WTC11 (cell line): ENCODE results near the gene SLC25A22. TPM values are rescaled to one million over a fixed set of nuclear protein-coding genes. Genes with fewer than 3 reads are reported as not detected.

Experiments used
- ATAC-seq: fragments of 200-7000 bp; cut with Tn5 transposase; 2 replicates; pipeline ENCODE4 v1.10.0; 2021; ENCODE audit warnings: mild to moderate bottlenecking, moderate library complexity
- CTCF ChIA-PET: fragments of 300-600 bp; sonication (Branson Sonifier 250); formaldehyde crosslinking; loops from one replicate; lab custom pipeline; 2021; ENCODE audit warnings: antibody characterized with exemption; lab: Charles Lee
- POLR2A ChIA-PET: fragments of 350-600 bp; sonication (Branson Sonifier 250); formaldehyde crosslinking; loops from one replicate; lab custom pipeline; 2021; ENCODE audit warnings: antibody characterized with exemption; lab: Charles Lee
- DNase-seq: peaks from one replicate; pipeline ENCODE4 v3.0.0; 2021; ENCODE audit warnings: low spot score
- H3K27ac Mint-ChIP-seq: 2 replicates; pipeline ENCODE4 v1.8.0; 2021; ENCODE audit warnings: mixed read lengths
- H3K27me3 Mint-ChIP-seq: 2 replicates; pipeline ENCODE4 v1.8.0; 2021; ENCODE audit warnings: low read depth, mild to moderate bottlenecking, moderate library complexity, mixed read lengths
- H3K36me3 Mint-ChIP-seq: 2 replicates; pipeline ENCODE4 v1.8.0; 2021; ENCODE audit warnings: mixed read lengths
- H3K4me1 Mint-ChIP-seq: 2 replicates; pipeline ENCODE4 v1.8.0; 2022; ENCODE audit warnings: mixed read lengths
- H3K4me3 Mint-ChIP-seq: 2 replicates; pipeline ENCODE4 v1.8.0; 2021; ENCODE audit warnings: mild to moderate bottlenecking, moderate library complexity, mixed read lengths
- H3K9me3 Mint-ChIP-seq: 2 replicates; pipeline ENCODE4 v1.8.0; 2021; ENCODE audit warnings: mixed read lengths
- E2F4 ChIP-seq: sonication (generic); formaldehyde crosslinking; IDR thresholded peaks from 2 replicates; pipeline ENCODE4 v1.8.1; 2022; ENCODE audit warnings: low read depth, mild to moderate bottlenecking, moderate library complexity, missing genetic modification reagents, borderline replicate concordance
- ESRRA ChIP-seq: sonication (generic); formaldehyde crosslinking; IDR thresholded peaks from 2 replicates; pipeline ENCODE4 v1.8.1; 2022; ENCODE audit warnings: mild to moderate bottlenecking, missing genetic modification reagents, borderline replicate concordance
- ETV6 ChIP-seq: sonication (generic); formaldehyde crosslinking; IDR thresholded peaks from 2 replicates; pipeline ENCODE4 v1.8.1; 2022; ENCODE audit warnings: mild to moderate bottlenecking, missing genetic modification reagents
- GTF2I ChIP-seq: fragments of 250-450 bp; sonication (Bioruptor Pico); conservative IDR thresholded peaks from 2 replicates; pipeline ENCODE4 v1.4.0; 2021; ENCODE audit warnings: mild to moderate bottlenecking
- HMGA2 ChIP-seq: fragments of 250-450 bp; sonication (Bioruptor Pico); IDR thresholded peaks from 2 replicates; pipeline ENCODE4 v1.4.0; 2021; ENCODE audit warnings: mild to moderate bottlenecking, moderate library complexity
- JAZF1 ChIP-seq: fragments of 250-450 bp; sonication (Bioruptor Pico); IDR thresholded peaks from 2 replicates; pipeline ENCODE4 v1.9.0; 2021; ENCODE audit warnings: moderate library complexity, mild to moderate bottlenecking, inconsistent platforms
- KAT7 ChIP-seq: sonication (generic); formaldehyde crosslinking; IDR thresholded peaks from 2 replicates; pipeline ENCODE4 v1.8.1; 2023; ENCODE audit warnings: missing genetic modification reagents, mild to moderate bottlenecking, borderline replicate concordance
- MAX ChIP-seq: sonication (generic); formaldehyde crosslinking; IDR thresholded peaks from 2 replicates; pipeline ENCODE4 v1.8.0; 2022; ENCODE audit warnings: mild to moderate bottlenecking, missing genetic modification reagents
- NFYB ChIP-seq: sonication (generic); formaldehyde crosslinking; conservative IDR thresholded peaks from 2 replicates; pipeline ENCODE4 v1.8.0; 2022; ENCODE audit warnings: low read depth, missing genetic modification reagents
- NR1H2 ChIP-seq: sonication (generic); formaldehyde crosslinking; IDR thresholded peaks from 2 replicates; pipeline ENCODE4 v1.9.0; 2021; ENCODE audit warnings: mild to moderate bottlenecking, moderate library complexity, missing genetic modification reagents
- PRRX2 ChIP-seq: fragments of 250-450 bp; sonication (Bioruptor Pico); IDR thresholded peaks from 2 replicates; pipeline ENCODE4 v1.8.0; 2021; ENCODE audit warnings: mild to moderate bottlenecking
- STAT6 ChIP-seq: sonication (generic); formaldehyde crosslinking; conservative IDR thresholded peaks from 2 replicates; pipeline ENCODE4 v1.8.1; 2023; ENCODE audit warnings: mild to moderate bottlenecking, low read depth, missing genetic modification reagents, moderate library complexity
- TCF7 ChIP-seq: sonication (generic); formaldehyde crosslinking; IDR thresholded peaks from 2 replicates; pipeline ENCODE4 v1.8.0; 2022; ENCODE audit warnings: mild to moderate bottlenecking, low read depth, missing genetic modification reagents, moderate library complexity
- USF2 ChIP-seq: sonication (generic); formaldehyde crosslinking; IDR thresholded peaks from 2 replicates; pipeline ENCODE4 v1.8.1; 2023; ENCODE audit warnings: mild to moderate bottlenecking, missing genetic modification reagents, moderate library complexity
- ZMAT4 ChIP-seq: fragments of 250-450 bp; sonication (Bioruptor Pico); IDR thresholded peaks from 2 replicates; pipeline ENCODE4 v1.9.0; 2021; ENCODE audit warnings: mild to moderate bottlenecking
- ZNF425 ChIP-seq: fragments of 250-450 bp; sonication (Bioruptor Pico); conservative IDR thresholded peaks from 2 replicates; pipeline ENCODE4 v1.9.0; 2021; ENCODE audit warnings: mild to moderate bottlenecking
- total RNA-seq: library from RNA; stranded (reverse); gene quantifications from 3 replicates; pipeline ENCODE4 v1.2.3, GENCODE V29; 2021
- TF ChIP-seq, protein P1 (sequence below): fragments of 200-600 bp; IDR thresholded peaks from 2 replicates; pipeline ENCODE4 v1.8.0; 2022; ENCODE audit warnings: antibody characterized with exemption
- TF ChIP-seq, protein P2 (sequence below): sonication (generic); formaldehyde crosslinking; IDR thresholded peaks from 2 replicates; pipeline ENCODE4 v1.8.1; 2023; ENCODE audit warnings: mild to moderate bottlenecking, missing genetic modification reagents
- TF ChIP-seq, protein P3 (sequence below): sonication (generic); formaldehyde crosslinking; IDR thresholded peaks from 2 replicates; pipeline ENCODE4 v1.8.0; 2022; ENCODE audit warnings: missing genetic modification reagents

SLC25A22 gene
- total RNA-seq, 1 experiment from 2014 or later = 44.8 TPM

- no peak overlapping the region for H3K4me3 Mint-ChIP-seq
- ChIA-PET CTCF (interaction anchor here (0.7 to 1.1 kb wide), 2 partner anchors 37 to 39 kb away, joined by 3 read pairs; no protein-coding TSS in a partner anchor), POLR2A (no interaction called here)
- DNase-seq (no peak), ATAC-seq (no peak)
- no peak overlapping the region for H3K27ac Mint-ChIP-seq
- 0 out of 2 replicates have a peak, but pooled peaks cover 11% of the 10 kb centered on the region for H3K4me1 Mint-ChIP-seq
- no peaks in the 10 kb centered on the region for H3K9me3 Mint-ChIP-seq
- no peaks in the 10 kb centered on the region for H3K27me3 Mint-ChIP-seq
- H3K36me3 Mint-ChIP-seq = no peaks in the 10 kb centered on the region
- TF ChIP-seq USF2 (CRISPR knock-in tag) (no peak), GTF2I (CRISPR knock-in tag) (no peak), MAX (no peak), JAZF1 (CRISPR knock-in tag) (no peak), HMGA2 (CRISPR knock-in tag) (no peak), E2F4 (CRISPR knock-in tag) (no peak), ZMAT4 (CRISPR knock-in tag) (no peak), STAT6 (no peak), ETV6 (CRISPR knock-in tag) (no peak), TCF7 (CRISPR knock-in tag) (no peak), NFYB (CRISPR knock-in tag) (no peak), ZNF425 (no peak), KAT7 (no peak), ESRRA (CRISPR knock-in tag) (no peak), PRRX2 (no peak), NR1H2 (CRISPR knock-in tag) (no peak)
- TF ChIP-seq, protein P1, sequence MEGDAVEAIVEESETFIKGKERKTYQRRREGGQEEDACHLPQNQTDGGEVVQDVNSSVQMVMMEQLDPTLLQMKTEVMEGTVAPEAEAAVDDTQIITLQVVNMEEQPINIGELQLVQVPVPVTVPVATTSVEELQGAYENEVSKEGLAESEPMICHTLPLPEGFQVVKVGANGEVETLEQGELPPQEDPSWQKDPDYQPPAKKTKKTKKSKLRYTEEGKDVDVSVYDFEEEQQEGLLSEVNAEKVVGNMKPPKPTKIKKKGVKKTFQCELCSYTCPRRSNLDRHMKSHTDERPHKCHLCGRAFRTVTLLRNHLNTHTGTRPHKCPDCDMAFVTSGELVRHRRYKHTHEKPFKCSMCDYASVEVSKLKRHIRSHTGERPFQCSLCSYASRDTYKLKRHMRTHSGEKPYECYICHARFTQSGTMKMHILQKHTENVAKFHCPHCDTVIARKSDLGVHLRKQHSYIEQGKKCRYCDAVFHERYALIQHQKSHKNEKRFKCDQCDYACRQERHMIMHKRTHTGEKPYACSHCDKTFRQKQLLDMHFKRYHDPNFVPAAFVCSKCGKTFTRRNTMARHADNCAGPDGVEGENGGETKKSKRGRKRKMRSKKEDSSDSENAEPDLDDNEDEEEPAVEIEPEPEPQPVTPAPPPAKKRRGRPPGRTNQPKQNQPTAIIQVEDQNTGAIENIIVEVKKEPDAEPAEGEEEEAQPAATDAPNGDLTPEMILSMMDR = no peak
- TF ChIP-seq, protein P2, sequence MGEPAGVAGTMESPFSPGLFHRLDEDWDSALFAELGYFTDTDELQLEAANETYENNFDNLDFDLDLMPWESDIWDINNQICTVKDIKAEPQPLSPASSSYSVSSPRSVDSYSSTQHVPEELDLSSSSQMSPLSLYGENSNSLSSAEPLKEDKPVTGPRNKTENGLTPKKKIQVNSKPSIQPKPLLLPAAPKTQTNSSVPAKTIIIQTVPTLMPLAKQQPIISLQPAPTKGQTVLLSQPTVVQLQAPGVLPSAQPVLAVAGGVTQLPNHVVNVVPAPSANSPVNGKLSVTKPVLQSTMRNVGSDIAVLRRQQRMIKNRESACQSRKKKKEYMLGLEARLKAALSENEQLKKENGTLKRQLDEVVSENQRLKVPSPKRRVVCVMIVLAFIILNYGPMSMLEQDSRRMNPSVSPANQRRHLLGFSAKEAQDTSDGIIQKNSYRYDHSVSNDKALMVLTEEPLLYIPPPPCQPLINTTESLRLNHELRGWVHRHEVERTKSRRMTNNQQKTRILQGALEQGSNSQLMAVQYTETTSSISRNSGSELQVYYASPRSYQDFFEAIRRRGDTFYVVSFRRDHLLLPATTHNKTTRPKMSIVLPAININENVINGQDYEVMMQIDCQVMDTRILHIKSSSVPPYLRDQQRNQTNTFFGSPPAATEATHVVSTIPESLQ (CRISPR knock-in tag) = no peak
- TF ChIP-seq, protein P3, sequence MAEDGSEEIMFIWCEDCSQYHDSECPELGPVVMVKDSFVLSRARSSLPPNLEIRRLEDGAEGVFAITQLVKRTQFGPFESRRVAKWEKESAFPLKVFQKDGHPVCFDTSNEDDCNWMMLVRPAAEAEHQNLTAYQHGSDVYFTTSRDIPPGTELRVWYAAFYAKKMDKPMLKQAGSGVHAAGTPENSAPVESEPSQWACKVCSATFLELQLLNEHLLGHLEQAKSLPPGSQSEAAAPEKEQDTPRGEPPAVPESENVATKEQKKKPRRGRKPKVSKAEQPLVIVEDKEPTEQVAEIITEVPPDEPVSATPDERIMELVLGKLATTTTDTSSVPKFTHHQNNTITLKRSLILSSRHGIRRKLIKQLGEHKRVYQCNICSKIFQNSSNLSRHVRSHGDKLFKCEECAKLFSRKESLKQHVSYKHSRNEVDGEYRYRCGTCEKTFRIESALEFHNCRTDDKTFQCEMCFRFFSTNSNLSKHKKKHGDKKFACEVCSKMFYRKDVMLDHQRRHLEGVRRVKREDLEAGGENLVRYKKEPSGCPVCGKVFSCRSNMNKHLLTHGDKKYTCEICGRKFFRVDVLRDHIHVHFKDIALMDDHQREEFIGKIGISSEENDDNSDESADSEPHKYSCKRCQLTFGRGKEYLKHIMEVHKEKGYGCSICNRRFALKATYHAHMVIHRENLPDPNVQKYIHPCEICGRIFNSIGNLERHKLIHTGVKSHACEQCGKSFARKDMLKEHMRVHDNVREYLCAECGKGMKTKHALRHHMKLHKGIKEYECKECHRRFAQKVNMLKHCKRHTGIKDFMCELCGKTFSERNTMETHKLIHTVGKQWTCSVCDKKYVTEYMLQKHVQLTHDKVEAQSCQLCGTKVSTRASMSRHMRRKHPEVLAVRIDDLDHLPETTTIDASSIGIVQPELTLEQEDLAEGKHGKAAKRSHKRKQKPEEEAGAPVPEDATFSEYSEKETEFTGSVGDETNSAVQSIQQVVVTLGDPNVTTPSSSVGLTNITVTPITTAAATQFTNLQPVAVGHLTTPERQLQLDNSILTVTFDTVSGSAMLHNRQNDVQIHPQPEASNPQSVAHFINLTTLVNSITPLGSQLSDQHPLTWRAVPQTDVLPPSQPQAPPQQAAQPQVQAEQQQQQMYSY (CRISPR knock-in tag) = no peak
Measured at GRCh38 chr11:802018-802617, 4.0 kb upstream of the SLC25A22 start.
